HG03575 (cell line): ENCODE data around the gene BCL11B.

Experiments
- ATAC-seq: cut with Tn5 transposase; IDR thresholded peaks from one replicate; pipeline ENCODE4 v1.9.1; 2021; ENCODE audit not compliant: unreplicated experiment, insufficient number of reproducible peaks, low FRiP score; ENCODE audit errors: extremely low read depth

BCL11B gene

GRCh38 chr14:99158150-99158549 lies 113.8 kb downstream of the BCL11B start:
- ATAC-seq: no peak

- no peak for ATAC-seq
These were observed 114.3 kb downstream of the BCL11B start for GRCh38 chr14:99157676-99158075.

GRCh38 chr14:99157246-99157645 lies 114.8 kb downstream of the BCL11B start:
- ATAC-seq: no peak

GRCh38 chr14:99156814-99157213 lies 115.2 kb downstream of the BCL11B start:
- ATAC-seq: no peak

GRCh38 chr14:99156090-99156425 lies 115.9 kb downstream of the BCL11B start:
- no peak for ATAC-seq

GRCh38 chr14:99155173-99156089 lies 116.6 kb downstream of the BCL11B start:
- ATAC-seq: no peak

- no peak for ATAC-seq
These were observed 121.8 kb downstream of the BCL11B start for GRCh38 chr14:99150236-99150635.

- no peak for ATAC-seq
These were observed 123.0 kb downstream of the BCL11B start for GRCh38 chr14:99148861-99149610.

- ATAC-seq: no peak
These were observed 123.9 kb downstream of the BCL11B start for GRCh38 chr14:99148131-99148530.

GRCh38 chr14:99147366-99147740 lies 124.6 kb downstream of the BCL11B start:
- no peak for ATAC-seq

- ATAC-seq: no peak
These were observed 125.2 kb downstream of the BCL11B start for GRCh38 chr14:99146616-99147365.

GRCh38 chr14:99145307-99145706 lies 126.7 kb downstream of the BCL11B start:
- ATAC-seq: no peak

- ATAC-seq: no peak
These were observed 128.2 kb downstream of the BCL11B start for GRCh38 chr14:99143793-99144192.

GRCh38 chr14:99143126-99143525 lies 128.9 kb downstream of the BCL11B start:
- ATAC-seq: no peak

- ATAC-seq: no peak
These were observed 130.8 kb downstream of the BCL11B start for GRCh38 chr14:99141236-99141635.

- ATAC-seq: no peak
These were observed 132.8 kb downstream of the BCL11B start for GRCh38 chr14:99138999-99139865.

GRCh38 chr14:99137913-99138571 lies 134.0 kb downstream of the BCL11B start:
- no peak for ATAC-seq

GRCh38 chr14:99137001-99137700 lies 134.8 kb downstream of the BCL11B start:
- ATAC-seq: no peak
